ENCODE results near the gene XAF1.
"Not testable (repeated sequence)": the region's sequence is repeated elsewhere in the genome, so short reads cannot be mapped to it uniquely, and the experiment has no call there.

XAF1 gene

GRCh38 chr17:6800422-6801027, 44.7 kb downstream of the XAF1 start:
- FAIRE-seq (no peak), DNase-seq (ENCODE audit: insufficient read length, low spot score) (no peak)
- no peak for TF ChIP-seq POLR2A (IDR thresholded peaks at IDR 0.05; ENCODE audit: low read depth, low read length)

DNA sequence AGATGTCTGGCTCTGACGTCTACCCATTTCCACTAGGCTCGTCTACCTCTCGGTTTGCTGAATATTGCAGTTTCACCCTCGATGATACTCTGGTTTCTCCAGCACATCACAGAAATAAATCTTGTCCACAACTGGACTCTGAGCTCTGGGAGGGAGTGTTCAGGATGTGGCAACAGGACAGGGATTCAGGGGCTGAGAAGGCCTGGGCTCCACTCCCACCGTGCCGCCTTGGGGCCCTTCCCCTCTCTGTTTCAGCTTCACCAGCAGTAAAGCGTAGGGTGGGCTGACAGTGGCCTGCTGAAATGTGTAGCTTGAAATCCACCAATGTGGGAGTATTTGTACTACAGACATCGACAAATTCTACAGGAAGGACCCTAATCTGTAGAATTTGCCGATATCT, 55.7 kb downstream of the XAF1 start:
- no peak for FAIRE-seq
- TF ChIP-seq POLR2A (IDR thresholded peaks at IDR 0.05; ENCODE audit: low read depth, low read length), result no peak

GRCh38 chr17:6812295-6812694, 56.4 kb downstream of the XAF1 start:
- no peak for DNase-seq (ENCODE audit: insufficient read length, low spot score)
- TF ChIP-seq POLR2A (IDR thresholded peaks at IDR 0.05; ENCODE audit: low read depth, low read length), result no peak
- FAIRE-seq, result no peak

More for the DNA sequence above, 55.7 kb downstream of the XAF1 start:
- no peak for DNase-seq (ENCODE audit: insufficient read length, low spot score)

- no peak for FAIRE-seq
- DNase-seq (ENCODE audit: insufficient read length, low spot score), result no peak
- TF ChIP-seq POLR2A (IDR thresholded peaks at IDR 0.05; ENCODE audit: low read depth, low read length), result no peak
These were observed 59.9 kb downstream of the XAF1 start for GRCh38 chr17:6815775-6816174.

DNA sequence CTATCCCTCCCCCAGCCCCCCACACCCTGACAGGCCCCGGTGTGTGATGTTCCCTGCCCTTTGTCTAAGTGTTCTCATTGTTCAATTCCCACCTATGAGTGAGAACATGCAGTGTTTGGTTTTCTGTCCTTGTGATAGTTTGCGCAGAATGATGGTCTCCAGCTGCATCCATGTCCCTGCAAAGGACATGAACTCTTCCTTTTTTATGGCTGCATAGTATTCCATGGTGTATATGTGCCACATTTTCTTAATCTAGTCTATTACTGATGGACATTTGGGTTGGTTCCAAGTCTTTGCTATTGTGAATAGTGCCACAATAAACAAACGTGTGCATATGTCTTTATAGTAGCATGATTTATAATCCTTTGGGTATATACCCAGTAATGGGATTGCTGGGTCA, 60.5 kb downstream of the XAF1 start:
- not testable (repeated sequence) for FAIRE-seq; DNase-seq (ENCODE audit: insufficient read length, low spot score)

DNA sequence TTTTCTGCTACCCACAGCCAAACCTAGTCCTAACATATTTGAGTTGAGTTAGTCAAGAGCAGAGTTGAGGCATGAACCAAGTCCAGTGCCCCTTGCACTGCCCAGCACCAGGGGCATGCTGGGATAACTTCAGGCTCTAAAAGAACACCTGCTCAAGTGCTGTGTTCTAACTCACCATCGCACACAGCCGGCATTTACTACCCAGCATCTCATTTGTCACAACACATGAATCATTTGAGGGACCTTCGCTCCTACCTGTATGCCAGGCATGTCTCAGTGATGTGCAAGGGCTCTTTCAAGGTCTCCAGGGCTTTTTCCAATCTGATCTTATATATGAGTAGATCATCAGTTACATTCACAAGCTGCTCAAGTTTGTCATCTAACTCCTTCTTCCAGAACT, 63.1 kb downstream of the XAF1 start:
- no peak for TF ChIP-seq POLR2A (IDR thresholded peaks at IDR 0.05; ENCODE audit: low read depth, low read length)
- DNase-seq (ENCODE audit: insufficient read length, low spot score) (no peak), FAIRE-seq (no peak)

DNA sequence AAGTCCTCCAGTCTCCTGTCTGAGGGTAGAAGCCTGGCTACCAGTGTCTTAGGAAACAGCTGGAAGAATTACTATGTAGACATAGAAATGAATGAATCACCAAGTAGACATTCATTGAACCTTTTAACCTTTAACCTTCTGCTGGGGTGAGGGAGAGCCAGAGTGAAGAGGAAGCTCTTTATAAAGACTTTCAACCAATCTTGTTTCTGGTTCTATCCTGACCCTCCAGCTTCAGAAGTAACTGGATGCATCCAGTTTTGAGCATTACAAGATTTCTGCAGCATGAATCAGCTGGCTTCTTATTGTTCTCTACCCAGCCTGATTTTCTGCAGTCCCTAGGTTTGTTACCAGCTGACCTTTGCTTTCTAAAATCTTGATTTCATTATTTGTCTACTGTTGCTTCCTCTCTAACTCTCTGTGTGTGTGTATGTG, 67.2 kb downstream of the XAF1 start:
- no peak for TF ChIP-seq POLR2A (IDR thresholded peaks at IDR 0.05; ENCODE audit: low read depth, low read length)
- FAIRE-seq, result no peak
- peak; percentile 22 for DNase-seq (ENCODE audit: insufficient read length, low spot score)

Measured in H54 (cell line).